GM12891 (cell line): ENCODE data around the gene HMGCLL1.

ENCODE experiments used
- PAX5 ChIP-seq: IDR thresholded peaks from 2 replicates; pipeline ENCODE4 v1.6.1; 2011; ENCODE audit warnings: low read length, moderate library complexity, mild to moderate bottlenecking; ENCODE audit not compliant: insufficient read depth, severe bottlenecking
- POLR2A ChIP-seq: IDR thresholded peaks from 2 replicates; pipeline ENCODE4 v1.6.1; 2011; ENCODE audit warnings: low read depth, low read length, control low read depth
- POLR2AphosphoS5 ChIP-seq: IDR thresholded peaks from 2 replicates; pipeline ENCODE4 v1.6.1; 2011; ENCODE audit warnings: low read depth, low read length, control low read depth
- SPI1 ChIP-seq: IDR thresholded peaks from 2 replicates; pipeline ENCODE4 v1.6.1; 2011; ENCODE audit warnings: low read depth, low read length, control low read depth
- TAF1 ChIP-seq: IDR thresholded peaks from 2 replicates; pipeline ENCODE4 v1.6.1; 2011; ENCODE audit warnings: low read depth, low read length, control low read depth

DNA sequence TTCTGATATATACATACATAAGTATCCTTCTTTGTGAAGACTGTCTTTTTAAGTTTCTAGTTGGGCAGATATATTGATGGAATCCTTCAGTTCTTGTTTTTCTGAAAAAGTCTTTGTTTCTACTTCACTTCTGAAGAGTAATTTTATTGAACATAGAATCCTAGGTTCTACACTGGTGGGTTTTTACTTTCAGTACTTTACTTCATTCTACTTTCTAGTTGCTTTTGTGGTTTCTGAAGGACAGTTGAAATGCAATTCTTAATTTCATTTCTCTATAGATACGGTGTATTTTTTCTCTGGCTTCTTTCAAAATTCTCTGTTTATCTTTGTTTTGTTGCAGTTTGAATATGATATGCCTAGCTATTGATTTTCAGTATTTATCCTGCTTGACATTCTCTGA is 105.3 kb downstream of the HMGCLL1 start:
- TF ChIP-seq TAF1 (no peak), POLR2A (no peak), POLR2AphosphoS5 (no peak), SPI1 (no peak), PAX5 (no peak)
